ENCODE measurements around the gene ARID1B.

Gene ARID1B

GRCh38 chr6:156773935-156774852 is 3.0 kb upstream of the ARID1B start:
- FAIRE-seq (peak; percentile 57), DNase-seq (ENCODE audit: insufficient read length, low spot score) (no peak)

DNA sequence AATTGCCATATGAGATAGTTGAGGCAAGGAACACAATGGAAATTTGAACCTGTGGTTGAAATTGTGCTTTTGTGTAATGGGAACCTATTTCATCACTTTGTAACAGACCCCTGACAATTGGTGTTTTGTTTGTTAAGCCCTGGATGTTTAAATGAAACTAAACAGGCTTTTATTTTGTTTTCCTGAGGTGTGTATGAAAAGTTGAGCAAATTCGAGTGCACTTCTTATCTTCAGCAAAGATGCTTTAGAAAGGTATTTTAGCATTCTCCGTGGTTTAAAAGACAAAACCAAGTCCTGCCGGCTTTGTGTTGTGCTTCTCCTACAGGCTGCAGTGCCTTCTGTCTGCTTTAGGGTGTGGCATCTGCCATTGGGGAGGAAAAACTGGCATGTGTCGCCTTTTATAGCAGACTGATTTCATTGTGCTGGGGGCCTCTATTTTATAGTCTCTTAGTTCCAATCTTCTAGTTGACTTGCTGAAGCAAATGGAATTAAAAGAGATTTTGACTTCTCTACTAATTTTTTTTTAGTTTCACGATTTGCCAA is 2.2 kb upstream of the ARID1B start:
- peak; percentile 53 for FAIRE-seq
- DNase-seq (ENCODE audit: insufficient read length, low spot score): no peak

- FAIRE-seq (no peak), DNase-seq (ENCODE audit: insufficient read length, low spot score) (no peak)
These were observed 1.5 kb upstream of the ARID1B start for GRCh38 chr6:156775717-156776116.

GRCh38 chr6:156776470-156776839 is 723 bp upstream of the ARID1B start:
- no peak for DNase-seq (ENCODE audit: insufficient read length, low spot score)
- FAIRE-seq: no peak

DNA sequence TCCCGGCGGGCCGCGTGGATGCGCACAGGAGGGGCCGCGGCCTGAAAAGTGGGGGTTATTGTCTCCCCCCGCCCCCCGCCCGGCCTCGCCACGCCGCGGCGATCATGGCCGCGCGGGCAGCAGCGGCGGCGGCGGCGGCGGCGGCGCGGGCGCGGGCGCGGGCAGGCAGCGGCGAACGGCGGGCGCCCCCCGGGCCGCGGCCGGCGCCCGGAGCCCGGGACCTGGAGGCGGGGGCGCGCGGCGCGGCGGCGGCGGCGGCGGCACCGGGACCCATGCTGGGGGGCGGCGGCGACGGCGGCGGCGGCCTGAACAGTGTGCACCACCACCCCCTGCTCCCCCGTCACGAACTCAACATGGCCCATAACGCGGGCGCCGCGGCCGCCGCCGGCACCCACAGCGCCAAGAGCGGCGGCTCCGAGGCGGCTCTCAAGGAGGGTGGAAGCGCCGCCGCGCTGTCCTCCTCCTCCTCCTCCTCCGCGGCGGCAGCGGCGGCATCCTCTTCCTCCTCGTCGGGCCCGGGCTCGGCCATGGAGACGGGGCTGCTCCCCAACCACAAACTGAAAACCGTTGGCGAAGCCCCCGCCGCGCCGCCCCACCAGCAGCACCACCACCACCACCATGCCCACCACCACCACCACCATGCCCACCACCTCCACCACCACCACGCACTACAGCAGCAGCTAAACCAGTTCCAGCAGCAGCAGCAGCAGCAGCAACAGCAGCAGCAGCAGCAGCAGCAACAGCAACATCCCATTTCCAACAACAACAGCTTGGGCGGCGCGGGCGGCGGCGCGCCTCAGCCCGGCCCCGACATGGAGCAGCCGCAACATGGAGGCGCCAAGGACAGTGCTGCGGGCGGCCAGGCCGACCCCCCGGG is 637 bp downstream of the ARID1B start:
- DNase-seq (ENCODE audit: insufficient read length, low spot score): peak; percentile 55
- no peak for FAIRE-seq

GRCh38 chr6:156778454-156779205 is 1.5 kb downstream of the ARID1B start:
- FAIRE-seq: peak; percentile 33
- DNase-seq (ENCODE audit: insufficient read length, low spot score): peak; percentile 26

DNA sequence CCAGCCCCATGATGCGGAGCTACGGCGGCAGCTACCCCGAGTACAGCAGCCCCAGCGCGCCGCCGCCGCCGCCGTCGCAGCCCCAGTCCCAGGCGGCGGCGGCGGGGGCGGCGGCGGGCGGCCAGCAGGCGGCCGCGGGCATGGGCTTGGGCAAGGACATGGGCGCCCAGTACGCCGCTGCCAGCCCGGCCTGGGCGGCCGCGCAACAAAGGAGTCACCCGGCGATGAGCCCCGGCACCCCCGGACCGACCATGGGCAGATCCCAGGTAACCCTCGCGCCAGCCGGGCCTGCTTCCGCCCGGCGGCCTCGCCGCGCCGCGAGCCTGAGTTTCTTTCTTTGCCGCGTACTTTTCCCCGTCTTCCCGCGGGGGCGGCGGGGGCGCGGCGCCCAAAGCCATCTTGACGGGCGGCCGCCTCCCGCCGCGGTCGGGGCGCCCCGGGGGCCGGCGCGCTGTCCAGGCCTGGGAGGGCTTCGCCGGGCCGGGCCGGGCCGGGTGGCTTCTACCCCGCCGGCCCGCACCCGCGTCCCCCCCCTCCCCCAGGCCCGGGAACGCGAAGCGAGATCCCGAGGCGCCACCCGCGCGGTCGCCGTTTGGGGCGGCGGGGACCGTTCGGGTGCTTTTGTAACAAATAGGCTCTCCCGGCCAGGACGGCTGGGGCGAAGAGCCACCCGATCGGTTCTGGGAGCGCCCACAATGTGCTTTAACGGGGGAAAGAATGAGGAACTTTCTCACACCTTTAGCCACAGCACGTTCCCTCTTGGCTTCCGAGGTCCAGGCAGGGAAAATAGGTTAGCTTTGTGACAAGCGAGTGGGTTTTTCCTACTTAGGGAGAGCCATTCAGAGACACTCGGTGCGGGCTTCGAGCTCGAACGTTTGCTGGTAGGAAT is 2.3 kb downstream of the ARID1B start:
- DNase-seq (ENCODE audit: insufficient read length, low spot score): peak; percentile 36
- peak; percentile 87 for FAIRE-seq

- FAIRE-seq (peak; percentile 99), DNase-seq (ENCODE audit: insufficient read length, low spot score) (peak; percentile 46)
These were observed 3.0 kb downstream of the ARID1B start for GRCh38 chr6:156780102-156780641.

DNA sequence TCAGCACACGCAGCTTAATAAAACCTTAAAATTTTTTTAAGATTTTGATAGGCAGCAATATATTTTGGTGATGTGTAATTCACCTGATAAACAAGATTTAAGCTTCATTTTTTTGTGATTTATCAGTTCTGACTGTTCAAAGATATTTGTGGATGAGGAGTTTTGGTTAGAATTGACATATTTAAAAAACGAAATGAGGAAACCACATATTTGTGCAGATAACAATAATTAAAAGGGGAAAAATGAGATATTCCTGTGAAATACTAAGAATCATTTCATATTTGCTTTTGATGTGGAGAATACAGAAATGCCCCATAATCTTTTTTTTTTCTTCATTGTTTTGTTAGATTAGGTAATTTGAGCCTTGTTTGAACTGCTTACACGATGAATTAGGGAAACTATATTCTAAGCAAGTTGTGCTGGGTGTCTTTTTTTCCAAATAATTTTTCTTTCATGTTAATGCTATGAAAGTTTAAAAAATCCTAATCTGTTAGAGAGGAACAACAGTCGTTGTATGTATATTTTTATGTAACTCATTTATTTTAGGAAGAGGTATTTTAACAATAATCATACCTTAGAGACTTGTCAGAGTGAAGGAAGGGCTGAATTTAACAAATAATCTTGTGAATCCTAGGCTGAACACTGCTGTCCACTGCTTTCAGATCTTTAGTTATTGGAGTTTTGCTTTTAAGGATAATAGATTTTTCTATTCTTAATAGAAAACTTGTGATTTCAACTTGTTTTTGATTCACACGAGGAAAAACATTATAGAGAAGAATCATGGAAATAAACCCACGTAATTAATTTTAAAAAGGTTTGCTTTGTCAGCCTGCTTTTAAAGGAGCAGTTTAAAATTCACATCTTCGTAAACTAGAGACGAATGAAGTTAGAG is 4.0 kb downstream of the ARID1B start:
- no peak for DNase-seq (ENCODE audit: insufficient read length, low spot score)
- FAIRE-seq: peak; percentile 77

- FAIRE-seq: no peak
These were observed 4.9 kb downstream of the ARID1B start for GRCh38 chr6:156781861-156782631.

GRCh38 chr6:156782691-156783320 is 5.6 kb downstream of the ARID1B start:
- DNase-seq (ENCODE audit: insufficient read length, low spot score) (no peak), FAIRE-seq (peak; percentile 72)

More at GRCh38 chr6:156781861-156782631, 4.9 kb downstream of the ARID1B start:
- DNase-seq (ENCODE audit: insufficient read length, low spot score): no peak

DNA sequence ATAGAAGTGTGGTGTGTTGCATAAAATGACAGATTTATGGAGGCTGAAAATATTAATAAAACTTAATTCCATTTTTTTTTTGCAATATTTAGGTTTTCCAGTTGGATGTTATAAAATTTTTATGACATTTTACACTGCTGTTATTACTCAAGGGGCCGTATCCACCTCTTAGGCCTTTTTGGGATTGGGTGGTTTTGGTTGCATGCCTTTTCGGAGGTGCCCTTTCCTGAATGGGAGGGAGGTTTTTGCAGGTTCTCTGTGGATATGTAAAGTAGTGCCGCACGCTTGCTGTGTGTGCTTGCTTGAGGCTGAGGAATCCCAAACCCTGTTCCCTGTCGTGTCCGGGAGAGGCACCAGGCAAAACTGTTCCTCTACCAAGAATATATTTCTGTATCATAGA is 6.8 kb downstream of the ARID1B start:
- DNase-seq (ENCODE audit: insufficient read length, low spot score) (no peak), FAIRE-seq (peak; percentile 21)

GRCh38 chr6:156786652-156787051 is 9.5 kb downstream of the ARID1B start:
- DNase-seq (ENCODE audit: insufficient read length, low spot score): no peak
- no peak for FAIRE-seq

DNA sequence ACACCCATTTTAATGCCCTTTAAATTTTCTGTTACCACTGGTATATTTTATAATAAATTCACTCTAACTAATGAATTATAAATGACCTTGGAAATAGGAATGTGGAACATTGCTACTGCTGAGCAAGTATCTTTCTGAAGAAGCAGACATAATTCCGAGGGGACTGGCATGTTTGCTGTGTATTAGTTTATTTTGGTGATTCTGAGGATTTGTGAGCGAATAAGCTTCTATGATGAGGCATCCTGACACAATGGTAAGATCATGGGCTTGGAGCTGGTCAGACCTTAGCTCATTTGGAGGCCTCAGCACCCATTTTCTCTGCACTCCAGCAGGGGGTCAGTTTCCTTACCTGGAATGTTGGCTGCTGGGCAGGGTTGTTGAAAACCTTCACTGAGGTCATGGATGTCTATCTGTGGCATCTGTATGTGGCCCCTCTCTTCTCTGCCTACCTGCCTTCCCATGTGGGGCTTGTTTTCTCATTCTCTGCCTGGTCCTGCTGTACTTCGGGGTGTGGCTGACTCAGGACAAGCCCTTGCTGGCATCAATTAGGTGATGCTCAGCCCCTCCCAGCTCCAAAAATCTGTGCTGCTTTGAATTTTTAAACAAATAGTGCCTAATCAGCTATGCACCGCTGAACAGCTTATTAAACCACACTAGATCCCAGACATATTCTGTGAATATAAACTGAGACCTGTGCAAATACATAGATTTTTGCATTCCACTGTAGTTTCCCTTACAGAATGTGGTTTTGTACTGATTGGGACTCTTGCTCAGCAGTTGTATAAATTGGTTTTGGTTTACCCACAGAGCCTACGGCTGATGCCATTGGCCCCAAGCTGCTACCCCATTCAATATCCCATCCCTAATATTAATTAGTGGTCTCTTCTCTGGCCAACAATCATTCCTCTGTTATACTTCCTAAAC is 10.7 kb downstream of the ARID1B start:
- FAIRE-seq (peak; percentile 79), DNase-seq (ENCODE audit: insufficient read length, low spot score) (no peak)

- FAIRE-seq: peak; percentile 23
These were observed 12.1 kb downstream of the ARID1B start for GRCh38 chr6:156789081-156789943.

More at GRCh38 chr6:156789081-156789943, 12.1 kb downstream of the ARID1B start:
- DNase-seq (ENCODE audit: insufficient read length, low spot score): no peak

Measured in GM19239 (cell line).